NT2/D1 (cell line): ENCODE measurements around the gene PLA2G1B.

Source experiments
- DNase-seq: peaks from one replicate; pipeline ENCODE4 v3.0.0-alpha.2; 2011; ENCODE audit warnings: low read depth, low spot score
- H3K27me3 ChIP-seq: 2 replicates; pipeline ENCODE4 v1.6.0; 2011; ENCODE audit warnings: mild to moderate bottlenecking; ENCODE audit not compliant: insufficient read length, insufficient read depth
- H3K36me3 ChIP-seq: 2 replicates; pipeline ENCODE4 v1.6.1; 2011; ENCODE audit warnings: mild to moderate bottlenecking, low read length, mixed read lengths; ENCODE audit not compliant: insufficient read depth, insufficient read length
- H3K4me1 ChIP-seq: 2 replicates; pipeline ENCODE4 v1.5.1; 2011; ENCODE audit not compliant: insufficient read depth, insufficient read length
- H3K4me3 ChIP-seq: 2 replicates; pipeline ENCODE4 v1.5.1; 2011; ENCODE audit warnings: low read depth; ENCODE audit not compliant: insufficient read length
- H3K9ac ChIP-seq: 2 replicates; pipeline ENCODE4 v1.6.0; 2011; ENCODE audit warnings: low read depth; ENCODE audit not compliant: insufficient read length
- H3K9me3 ChIP-seq: 2 replicates; pipeline ENCODE4 v1.5.1; 2011; ENCODE audit warnings: mild to moderate bottlenecking, low read length; ENCODE audit not compliant: insufficient read depth
- SUZ12 ChIP-seq: IDR thresholded peaks from 2 replicates; pipeline ENCODE4 v1.6.1; 2011; ENCODE audit not compliant: insufficient read length, insufficient read depth; ENCODE audit errors: extremely low read depth
- YY1 ChIP-seq: IDR thresholded peaks from 2 replicates; pipeline ENCODE4 v1.6.1; 2011; ENCODE audit not compliant: insufficient read length, insufficient read depth
- ZNF274 ChIP-seq: IDR thresholded peaks from 2 replicates; pipeline ENCODE4 v1.6.1; 2011; ENCODE audit warnings: mild to moderate bottlenecking, low read depth, low read length

Gene PLA2G1B

GRCh38 chr12:120301962-120302815, 25.4 kb downstream of the PLA2G1B start, which contains the start of gene SIRT4:
TSS of gene SIRT4 (plus strand) at chr12:120302321. CDS start at chr12:120303562, 1,241 bp downstream.
- Histone ChIP-seq H3K36me3 (peaks cover 7% of the 10 kb centered on the region), H3K9ac (peak within 1 kb of the TSS; percentile 77), H3K27me3 (no peaks in the 10 kb centered on the region), H3K4me1 (no peaks in the 10 kb centered on the region), H3K9me3 (no peaks in the 10 kb centered on the region), H3K4me3 (peak within 1 kb of the TSS; percentile 78)
- DNase-seq: peak; percentile 89
- TF ChIP-seq ZNF274 (no peak), YY1 (no peak), SUZ12 (no peak)

GRCh38 chr12:120292661-120293531, 34.7 kb downstream of the PLA2G1B start, which contains the start of gene RNU4-1:
TSS of gene RNU4-1 (minus strand) at chr12:120293237.
- H3K9ac ChIP-seq: peak within 1 kb of the TSS; percentile 79
- TF ChIP-seq ZNF274: no peak
- no peak for TF ChIP-seq SUZ12
- TF ChIP-seq YY1: no peak
- peak; percentile 92 for DNase-seq
- no peaks in the 10 kb centered on the region for H3K27me3 ChIP-seq
- H3K4me1 ChIP-seq: no peaks in the 10 kb centered on the region
- H3K36me3 ChIP-seq: no peaks in the 10 kb centered on the region
- H3K9me3 ChIP-seq: no peaks in the 10 kb centered on the region
- peak within 1 kb of the TSS; percentile 37 for H3K4me3 ChIP-seq

- no peak for DNase-seq
- Histone ChIP-seq H3K4me1 (no peaks in the 10 kb centered on the region), H3K9ac (peak overlapping the region; percentile 79), H3K36me3 (no peaks in the 10 kb centered on the region), H3K9me3 (no peaks in the 10 kb centered on the region), H3K27me3 (no peaks in the 10 kb centered on the region), H3K4me3 (peak overlapping the region; percentile 37)
- TF ChIP-seq SUZ12 (no peak), YY1 (no peak), ZNF274 (no peak)
These were observed 35.2 kb downstream of the PLA2G1B start for GRCh38 chr12:120292411-120292660.

- no peak for DNase-seq
These were observed 36.8 kb downstream of the PLA2G1B start for GRCh38 chr12:120290609-120291305.

GRCh38 chr12:120287491-120287890, 40.1 kb downstream of the PLA2G1B start:
- TF ChIP-seq SUZ12 (no peak), YY1 (no peak), ZNF274 (no peak)
- Histone ChIP-seq H3K27me3 (no peaks in the 10 kb centered on the region), H3K9me3 (no peaks in the 10 kb centered on the region), H3K4me1 (peaks cover 2% of the 10 kb centered on the region), H3K4me3 (no peak overlapping the region), H3K36me3 (no peaks in the 10 kb centered on the region), H3K9ac (no peak overlapping the region)
- DNase-seq: no peak

More at GRCh38 chr12:120290609-120291305, 36.8 kb downstream of the PLA2G1B start:
- TF ChIP-seq ZNF274 (no peak), SUZ12 (no peak), YY1 (no peak)
- no peaks in the 10 kb centered on the region for H3K27me3 ChIP-seq
- H3K9ac ChIP-seq: peak overlapping the region; percentile 65
- H3K4me1 ChIP-seq: no peaks in the 10 kb centered on the region
- H3K4me3 ChIP-seq: no peak overlapping the region
- no peaks in the 10 kb centered on the region for H3K9me3 ChIP-seq
- no peaks in the 10 kb centered on the region for H3K36me3 ChIP-seq

GRCh38 chr12:120286768-120287490, 40.6 kb downstream of the PLA2G1B start:
- no peaks in the 10 kb centered on the region for H3K36me3 ChIP-seq
- peaks cover 6% of the 10 kb centered on the region for H3K4me1 ChIP-seq
- no peak overlapping the region for H3K4me3 ChIP-seq
- H3K9me3 ChIP-seq: no peaks in the 10 kb centered on the region
- no peak overlapping the region for H3K9ac ChIP-seq
- DNase-seq: no peak
- H3K27me3 ChIP-seq: no peaks in the 10 kb centered on the region
- TF ChIP-seq ZNF274: no peak
- TF ChIP-seq SUZ12: no peak
- no peak for TF ChIP-seq YY1
